IPS-20b (cell line): ENCODE data around the gene PHF21A.

Experiments
- H3K27ac ChIP-seq: one replicate; pipeline ENCODE4 v1.5.1; 2013; ENCODE audit warnings: low read length
- H3K27me3 ChIP-seq: 2 replicates; pipeline ENCODE4 v1.6.1; 2013; ENCODE audit warnings: mild to moderate bottlenecking, low read length, inconsistent platforms; ENCODE audit not compliant: insufficient read depth
- H3K36me3 ChIP-seq: 2 replicates; pipeline ENCODE4 v1.6.1; 2013; ENCODE audit warnings: low read depth, mild to moderate bottlenecking, inconsistent platforms, low read length, moderate library complexity; ENCODE audit not compliant: insufficient read depth
- H3K4me1 ChIP-seq: 2 replicates; pipeline ENCODE4 v1.6.1; 2013; ENCODE audit warnings: mild to moderate bottlenecking, control low read depth, inconsistent platforms, low read length, moderate library complexity; ENCODE audit not compliant: insufficient read depth
- H3K4me3 ChIP-seq: 2 replicates; pipeline ENCODE4 v1.5.1; 2013; ENCODE audit warnings: mild to moderate bottlenecking, low read length, inconsistent platforms
- H3K9ac ChIP-seq: 2 replicates; pipeline ENCODE4 v1.6.1; 2013; ENCODE audit warnings: low read depth, mild to moderate bottlenecking, inconsistent platforms, low read length, moderate library complexity
- H3K9me3 ChIP-seq: 2 replicates; pipeline ENCODE4 v1.6.1; 2013; ENCODE audit warnings: mild to moderate bottlenecking, low read depth, low read length, inconsistent platforms; ENCODE audit not compliant: insufficient read depth

Gene PHF21A

DNA sequence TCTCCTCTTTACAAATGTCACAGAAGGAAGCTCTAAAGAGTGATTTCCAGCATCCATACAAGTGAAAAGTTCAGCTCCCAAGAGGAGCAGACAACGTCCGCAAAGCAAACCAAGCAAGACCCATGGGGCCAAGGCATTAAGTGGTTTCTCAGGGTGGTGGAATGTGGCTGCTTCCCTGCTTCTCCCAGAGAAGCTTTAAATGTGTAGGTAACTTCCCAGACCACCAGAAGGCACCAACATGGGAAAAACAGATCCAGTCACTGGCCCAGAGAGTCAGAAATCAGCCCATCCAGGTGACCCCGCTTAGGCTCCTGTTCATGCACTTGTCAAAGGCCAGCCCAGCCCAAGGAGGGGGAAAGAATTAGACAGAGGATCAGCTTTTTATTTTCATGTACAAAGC is 13.3 kb upstream of the PHF21A start:
- Histone ChIP-seq H3K36me3 (no peaks in the 10 kb centered on the region), H3K27me3 (no peaks in the 10 kb centered on the region), H3K4me3 (no peak overlapping the region), H3K4me1 (peaks cover 6% of the 10 kb centered on the region; the same call in 1 of the 2 replicates), H3K9me3 (no peaks in the 10 kb centered on the region), H3K9ac (no peak overlapping the region), H3K27ac (no peak overlapping the region)

DNA sequence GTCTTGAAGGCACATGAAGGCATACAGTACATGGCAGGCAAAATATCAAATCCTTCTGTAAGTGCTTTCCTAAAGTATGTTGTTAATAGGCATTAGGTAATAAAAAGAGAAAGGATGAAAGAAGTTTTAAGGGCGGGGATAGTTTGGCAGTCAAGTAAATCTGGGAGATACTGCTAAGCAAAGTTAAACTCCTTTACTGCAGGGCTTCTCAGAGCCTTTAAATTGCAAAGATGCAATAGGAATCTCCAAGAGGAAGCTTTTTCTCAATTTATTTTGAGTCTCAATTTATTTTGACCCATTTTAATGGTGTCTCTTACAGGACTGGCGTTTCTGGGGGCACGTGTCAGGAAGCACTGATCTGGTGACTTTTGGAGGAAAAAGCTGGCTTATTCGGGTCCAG is 12.8 kb upstream of the PHF21A start:
- H3K4me1 ChIP-seq = peaks cover 6% of the 10 kb centered on the region; the same call in 1 of the 2 replicates
- H3K27me3 ChIP-seq = no peaks in the 10 kb centered on the region
- H3K9me3 ChIP-seq = no peaks in the 10 kb centered on the region
- H3K4me3 ChIP-seq = no peak overlapping the region
- H3K9ac ChIP-seq = no peak overlapping the region
- no peaks in the 10 kb centered on the region for H3K36me3 ChIP-seq
- no peak overlapping the region for H3K27ac ChIP-seq

DNA sequence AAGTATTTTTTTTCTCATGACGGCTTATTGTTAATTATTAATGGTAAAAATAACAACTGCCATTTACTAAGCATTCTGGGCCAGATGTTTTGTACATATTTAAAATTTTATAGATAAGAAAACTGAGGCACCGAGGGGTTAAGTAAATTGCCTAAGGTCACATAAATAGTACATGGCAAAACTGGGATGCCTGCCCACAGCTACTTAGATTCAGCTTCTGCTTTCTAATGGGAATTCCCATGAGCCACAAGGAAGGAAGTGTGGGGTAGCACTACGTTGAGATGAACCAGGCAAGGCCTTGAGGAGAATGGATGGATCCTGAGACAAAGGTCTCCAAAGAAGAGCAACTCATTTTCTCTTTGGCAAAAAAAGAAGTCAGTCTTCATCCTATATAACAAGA is 11.9 kb upstream of the PHF21A start:
- Histone ChIP-seq H3K27ac (no peak overlapping the region), H3K36me3 (no peaks in the 10 kb centered on the region), H3K27me3 (no peaks in the 10 kb centered on the region), H3K9me3 (no peaks in the 10 kb centered on the region), H3K9ac (no peak overlapping the region), H3K4me3 (no peak overlapping the region), H3K4me1 (peaks cover 6% of the 10 kb centered on the region; the same call in 1 of the 2 replicates)

DNA sequence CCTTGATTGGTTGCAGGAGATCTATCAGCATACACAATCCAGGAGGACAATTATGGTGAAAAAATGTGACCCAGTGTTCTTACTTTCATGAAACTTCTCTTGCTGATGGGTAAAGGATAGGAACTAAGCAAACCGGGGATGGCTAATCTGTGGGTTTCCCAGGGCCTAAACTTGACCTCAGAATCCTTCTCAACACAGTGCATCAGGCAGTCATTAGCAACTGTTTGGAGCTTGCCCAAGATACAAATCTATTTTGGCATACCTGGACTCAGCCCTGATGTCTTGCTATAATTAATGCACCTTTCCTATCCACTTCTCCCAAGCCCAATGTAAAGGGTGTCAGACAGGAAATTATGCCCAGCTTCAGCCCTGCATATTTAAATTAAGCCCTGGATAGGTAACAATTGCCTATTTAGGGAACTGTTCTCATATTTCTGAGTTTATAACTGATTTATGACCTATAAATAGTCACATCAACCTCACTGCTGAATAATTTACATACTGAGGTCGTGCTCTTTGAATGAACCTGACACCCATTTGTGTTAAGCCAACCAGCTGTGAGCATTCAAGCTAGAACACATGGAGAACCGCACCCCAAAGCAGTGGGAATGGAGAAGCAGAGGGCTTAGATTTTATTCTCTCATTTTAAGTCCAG is 9.2 kb upstream of the PHF21A start:
- no peaks in the 10 kb centered on the region for H3K36me3 ChIP-seq
- peaks cover 3% of the 10 kb centered on the region; the same call in 1 of the 2 replicates for H3K4me1 ChIP-seq
- H3K27ac ChIP-seq = no peak overlapping the region
- H3K27me3 ChIP-seq = no peaks in the 10 kb centered on the region
- H3K9me3 ChIP-seq = no peaks in the 10 kb centered on the region
- H3K9ac ChIP-seq = no peak overlapping the region
- H3K4me3 ChIP-seq = no peak overlapping the region

GRCh38 chr11:46129133-46129532 is 7.9 kb upstream of the PHF21A start:
- Histone ChIP-seq H3K9ac (no peak overlapping the region), H3K27me3 (no peaks in the 10 kb centered on the region)

GRCh38 chr11:46127150-46127638 is 5.9 kb upstream of the PHF21A start:
- Histone ChIP-seq H3K27ac (no peak overlapping the region), H3K27me3 (no peaks in the 10 kb centered on the region), H3K36me3 (no peaks in the 10 kb centered on the region), H3K9ac (no peak overlapping the region), H3K9me3 (no peaks in the 10 kb centered on the region), H3K4me1 (peaks cover 6% of the 10 kb centered on the region; the same call in 1 of the 2 replicates), H3K4me3 (no peak overlapping the region)

More at GRCh38 chr11:46129133-46129532, 7.9 kb upstream of the PHF21A start:
- H3K36me3 ChIP-seq = no peaks in the 10 kb centered on the region
- H3K4me1 ChIP-seq = peaks cover under 1% of the 10 kb centered on the region; the same call in 1 of the 2 replicates
- no peak overlapping the region for H3K4me3 ChIP-seq
- no peak overlapping the region for H3K27ac ChIP-seq
- no peaks in the 10 kb centered on the region for H3K9me3 ChIP-seq

DNA sequence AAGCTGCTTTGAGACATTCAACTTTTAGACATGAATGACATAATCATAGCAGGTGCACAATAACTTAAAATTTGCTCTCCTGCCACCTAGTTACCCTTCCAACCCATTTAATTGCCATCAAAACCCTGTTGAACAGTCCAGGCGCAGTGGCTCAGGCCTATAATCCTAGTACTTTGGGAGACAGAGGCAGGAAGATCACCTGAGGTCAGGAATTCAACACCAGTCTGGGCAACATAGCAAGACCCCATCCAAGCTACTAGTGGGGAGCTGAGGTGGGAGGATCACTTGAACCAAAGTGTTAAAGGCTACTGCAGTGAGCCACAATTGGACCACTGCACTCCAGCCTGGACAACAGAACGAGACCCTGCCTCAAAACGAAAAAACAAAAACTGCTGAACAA is 4.0 kb upstream of the PHF21A start:
- Histone ChIP-seq H3K4me3 (no peak overlapping the region), H3K27ac (no peak overlapping the region), H3K27me3 (no peaks in the 10 kb centered on the region), H3K4me1 (peaks cover 6% of the 10 kb centered on the region; the same call in 1 of the 2 replicates), H3K9me3 (no peaks in the 10 kb centered on the region), H3K9ac (no peak overlapping the region), H3K36me3 (no peaks in the 10 kb centered on the region)

- Histone ChIP-seq H3K36me3 (no peaks in the 10 kb centered on the region), H3K27me3 (no peaks in the 10 kb centered on the region), H3K9ac (peak overlapping the region; percentile 50; the same call in 1 of the 2 replicates), H3K4me3 (peak overlapping the region; percentile 95), H3K4me1 (peaks cover 11% of the 10 kb centered on the region; the same call in 1 of the 2 replicates), H3K27ac (no peak overlapping the region), H3K9me3 (no peaks in the 10 kb centered on the region)
Observed at GRCh38 chr11:46122945-46123715, 1.9 kb upstream of the PHF21A start.

- Histone ChIP-seq H3K27me3 (no peaks in the 10 kb centered on the region), H3K27ac (peak overlapping the region; percentile 83), H3K4me3 (peak overlapping the region; percentile 95), H3K36me3 (no peaks in the 10 kb centered on the region), H3K4me1 (peaks cover 15% of the 10 kb centered on the region; the same call in 1 of the 2 replicates), H3K9ac (peak overlapping the region; percentile 95; the same call in 1 of the 2 replicates), H3K9me3 (no peaks in the 10 kb centered on the region)
Observed at GRCh38 chr11:46121724-46122477, 647 bp upstream of the PHF21A start.

- no peaks in the 10 kb centered on the region for H3K36me3 ChIP-seq
- no peaks in the 10 kb centered on the region for H3K9me3 ChIP-seq
- H3K27me3 ChIP-seq = no peaks in the 10 kb centered on the region
- peaks cover 15% of the 10 kb centered on the region; the same call in 1 of the 2 replicates for H3K4me1 ChIP-seq
- H3K4me3 ChIP-seq = peak overlapping the region; percentile 84
- peak overlapping the region; percentile 95 for H3K27ac ChIP-seq
- peak overlapping the region; percentile 93; the same call in 1 of the 2 replicates for H3K9ac ChIP-seq
Observed at GRCh38 chr11:46120346-46121300, 631 bp downstream of the PHF21A start.
